HG02852 (cell line): ENCODE data around the gene GRAP2.
"Not testable (repeated sequence)": the region's sequence is repeated elsewhere in the genome, so short reads cannot be mapped to it uniquely, and the experiment has no call there.

ENCODE experiments used
- ATAC-seq: cut with Tn5 transposase; IDR thresholded peaks from one replicate; pipeline ENCODE4 v1.9.1; 2021; ENCODE audit warnings: mild to moderate bottlenecking, moderate library complexity; ENCODE audit not compliant: unreplicated experiment

Gene GRAP2

GRCh38 chr22:39900306-39901227 lies at the start of gene GRAP2:
GRAP2 (plus strand) TSS chr22:39901084; CDS start chr22:39947107, 46,023 bp downstream.
- no peak for ATAC-seq

DNA sequence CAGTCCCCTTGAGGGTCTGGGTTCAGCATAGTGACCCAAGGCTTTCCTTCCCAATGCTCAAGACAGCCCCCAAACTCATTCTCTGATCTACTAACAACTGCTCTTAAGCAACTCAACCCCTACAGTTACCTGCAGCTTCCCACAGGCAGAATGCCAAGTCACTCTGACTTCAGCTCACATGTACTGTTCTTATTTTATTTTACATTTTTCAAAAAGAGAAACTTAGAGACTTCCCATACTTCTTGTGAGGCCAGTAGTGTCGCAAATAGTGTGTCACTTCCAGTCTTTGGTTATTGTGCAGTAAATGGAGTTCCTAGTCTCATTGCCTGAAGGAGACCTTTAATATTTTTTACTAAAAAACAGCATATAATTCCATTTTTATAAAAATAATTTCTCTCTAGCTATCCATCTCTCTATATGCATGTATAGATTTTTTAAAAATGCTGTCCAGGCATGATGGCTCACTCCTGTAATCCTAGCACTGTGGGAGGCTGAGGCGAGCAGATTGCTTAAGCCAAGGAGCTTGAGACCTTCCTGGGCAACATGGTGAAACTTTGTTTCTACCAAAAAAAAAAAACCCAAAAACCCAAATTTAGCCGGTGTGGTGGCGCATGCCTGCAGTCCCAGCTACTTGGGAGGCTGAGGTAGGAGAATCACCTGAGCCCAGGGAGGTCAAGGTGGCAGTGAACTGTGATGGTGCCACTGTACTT lies 49.1 kb upstream of the GRAP2 start:
- ATAC-seq, result no peak

DNA sequence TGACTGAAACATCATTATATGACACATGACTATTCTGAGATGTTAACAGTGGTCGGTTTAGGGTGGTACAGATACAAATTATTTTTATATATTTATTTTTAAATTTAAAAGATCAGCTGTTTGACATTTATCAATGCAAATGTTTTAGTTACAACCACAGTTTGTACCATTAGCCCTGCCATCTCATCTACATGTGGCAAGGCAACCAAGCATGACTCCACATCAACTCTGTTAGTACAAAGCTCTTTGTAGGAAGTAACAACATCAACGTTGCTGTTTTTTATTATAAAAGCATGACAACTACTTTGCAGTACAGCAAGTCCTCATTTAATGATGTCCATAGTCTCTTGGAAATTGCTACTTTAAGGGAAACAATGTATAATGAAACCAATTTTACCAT lies 48.1 kb upstream of the GRAP2 start:
- no peak for ATAC-seq

- no peak for ATAC-seq
Observed at GRCh38 chr22:39856588-39856987, 44.3 kb upstream of the GRAP2 start.

DNA sequence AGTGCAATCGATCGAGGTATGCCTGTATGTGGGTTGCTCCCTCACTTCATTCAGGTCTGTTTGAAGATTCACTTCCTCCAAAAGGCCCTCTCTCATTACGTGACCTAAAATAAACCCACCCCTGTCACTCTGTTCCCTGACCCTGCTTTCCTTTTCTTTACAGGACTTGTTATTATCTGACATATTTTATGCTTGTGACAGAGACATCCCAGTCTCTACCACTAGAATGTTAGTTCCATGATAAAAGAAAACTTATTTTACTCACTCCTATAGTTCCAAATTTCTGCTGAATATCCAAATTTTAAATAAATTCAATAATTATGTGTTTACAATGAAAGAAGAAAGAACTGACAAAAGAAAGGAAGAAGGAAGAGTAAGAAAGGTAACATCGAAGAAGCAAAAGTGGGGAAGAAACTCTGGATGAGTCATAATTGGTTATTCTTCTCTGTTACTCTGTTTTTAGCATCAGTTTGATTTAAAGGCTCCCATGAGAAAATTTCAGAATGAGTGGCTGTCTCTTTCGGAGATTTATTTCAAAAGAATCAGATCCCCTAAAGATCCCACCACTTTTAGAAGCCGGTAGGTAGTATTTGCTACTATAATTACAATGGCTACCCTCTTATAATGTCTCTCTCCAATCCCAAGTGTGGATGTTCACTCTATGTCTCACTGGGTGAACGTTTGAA lies 40.8 kb upstream of the GRAP2 start:
- ATAC-seq, result no peak

DNA sequence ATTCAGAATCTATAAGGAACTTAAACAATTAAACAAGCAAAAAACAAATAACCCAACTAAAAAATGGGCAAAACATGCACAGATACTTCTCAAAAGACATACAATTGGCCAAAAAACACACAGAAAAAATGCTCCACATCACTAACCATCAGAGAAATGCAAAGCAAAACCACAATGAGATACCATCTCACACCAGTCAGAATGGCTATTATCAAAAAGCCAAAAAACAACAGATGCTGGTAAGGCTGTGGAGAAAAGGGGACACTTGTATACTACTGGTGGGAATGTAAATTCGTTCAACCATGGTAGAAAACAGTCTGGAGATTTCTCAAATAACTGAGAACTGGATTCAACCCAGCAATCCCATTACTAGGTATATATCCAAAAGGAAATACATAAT lies 32.1 kb upstream of the GRAP2 start:
- ATAC-seq, result no peak

DNA sequence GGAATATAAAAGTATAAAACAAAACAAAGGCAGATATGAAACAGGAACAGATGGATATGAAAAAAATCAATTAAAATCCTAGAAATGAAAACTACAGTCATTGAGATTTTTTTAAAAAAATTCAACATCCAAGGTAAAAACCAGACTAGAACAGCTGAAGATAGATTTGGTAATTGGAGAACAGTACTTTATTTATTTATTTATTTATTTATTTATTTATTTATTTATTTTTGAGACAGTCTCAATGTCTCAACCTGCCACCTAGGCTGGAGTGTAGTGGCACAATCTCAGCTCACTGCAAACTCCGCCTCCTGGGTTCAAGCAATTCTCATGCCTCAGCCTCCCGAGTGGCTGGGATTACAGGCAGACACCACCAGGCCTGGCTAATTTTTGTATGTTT lies 31.1 kb upstream of the GRAP2 start:
- ATAC-seq, result not testable (repeated sequence)

- ATAC-seq, result no peak
Observed at GRCh38 chr22:39871008-39871798, 29.7 kb upstream of the GRAP2 start.

GRCh38 chr22:39872548-39872947 lies 28.3 kb upstream of the GRAP2 start:
- no peak for ATAC-seq

GRCh38 chr22:39873965-39874364 lies 26.9 kb upstream of the GRAP2 start:
- no peak for ATAC-seq

DNA sequence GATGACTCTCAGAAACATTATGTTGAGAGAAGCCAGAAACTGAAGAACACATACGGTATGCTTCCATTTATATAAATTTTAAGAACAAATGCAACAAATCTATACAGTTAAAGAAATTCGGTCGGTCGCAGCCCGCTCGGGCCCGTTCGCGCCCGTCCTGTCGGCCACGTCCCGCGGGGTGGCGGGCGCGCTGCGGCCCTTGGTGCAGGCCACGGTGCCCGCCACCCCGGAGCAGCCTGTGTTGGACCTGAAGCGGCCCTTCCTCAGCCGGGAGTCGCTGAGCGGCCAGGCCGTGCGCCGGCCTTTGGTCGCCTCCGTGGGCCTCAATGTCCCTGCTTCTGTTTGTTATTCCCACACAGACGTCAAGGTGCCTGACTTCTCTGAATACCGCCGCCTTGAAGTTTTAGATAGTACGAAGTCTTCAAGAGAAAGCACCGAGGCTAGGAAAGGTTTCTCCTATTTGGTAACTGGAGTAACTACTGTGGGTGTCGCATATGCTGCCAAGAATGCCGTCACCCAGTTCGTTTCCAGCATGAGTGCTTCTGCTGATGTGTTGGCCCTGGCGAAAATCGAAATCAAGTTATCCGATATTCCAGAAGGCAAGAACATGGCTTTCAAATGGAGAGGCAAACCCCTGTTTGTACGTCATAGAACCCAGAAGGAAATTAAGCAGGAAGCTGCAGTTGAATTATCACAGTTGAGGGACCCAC lies 25.6 kb upstream of the GRAP2 start:
- ATAC-seq, result not testable (repeated sequence)

DNA sequence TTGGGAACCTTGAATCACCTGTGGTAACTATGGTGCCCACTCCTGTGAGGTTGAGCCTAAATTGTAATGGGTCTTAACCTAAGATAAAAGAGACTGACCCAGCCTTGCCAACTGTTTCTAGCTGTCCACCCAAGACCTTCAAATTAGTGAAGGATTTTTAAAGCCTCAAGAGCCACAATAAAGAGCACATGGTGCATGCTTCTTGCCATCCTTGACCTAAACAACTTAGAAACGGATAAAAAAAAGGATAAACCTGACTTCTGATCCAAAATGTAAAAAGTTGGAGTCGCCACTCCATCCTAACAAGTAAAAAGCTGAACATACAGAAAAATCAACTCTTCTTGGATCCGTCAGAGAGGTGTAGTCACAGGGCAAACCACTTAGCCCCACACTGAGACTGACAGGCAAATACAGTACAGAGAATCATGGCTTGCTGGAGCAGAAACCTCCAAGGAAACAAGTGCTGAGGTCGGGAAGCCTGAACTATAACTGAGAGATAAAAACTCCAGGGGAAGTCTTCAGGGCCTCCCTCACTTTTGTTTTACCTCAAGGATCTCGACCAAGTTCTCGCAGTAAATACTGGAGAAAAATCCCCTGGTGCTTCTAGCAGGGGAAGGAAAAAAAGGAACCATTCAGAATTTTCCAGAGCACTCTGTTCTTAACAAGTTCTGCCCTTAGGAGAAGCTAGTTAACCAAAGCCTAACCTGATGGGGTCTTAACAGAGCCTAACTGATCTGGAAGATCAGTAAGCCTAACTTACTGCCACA lies 23.6 kb upstream of the GRAP2 start:
- ATAC-seq, result no peak

DNA sequence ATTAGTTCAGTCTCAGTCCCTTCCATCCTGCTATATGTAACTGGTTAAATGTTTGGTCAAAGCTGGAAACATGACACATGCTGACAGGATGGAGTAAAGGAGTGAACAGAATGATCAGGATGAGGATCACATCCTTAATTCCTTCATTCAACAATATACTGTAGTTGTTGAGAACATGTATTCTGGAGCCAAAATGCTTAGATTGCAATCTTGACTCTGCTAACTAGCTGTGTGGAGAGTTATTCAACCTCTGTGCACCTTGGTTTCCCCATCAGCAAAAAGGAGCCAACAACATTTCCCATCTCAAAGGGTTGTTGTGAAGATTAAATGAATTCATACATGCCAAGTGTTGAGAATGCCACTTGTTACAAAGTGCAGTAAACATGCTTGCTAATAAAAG lies 20.2 kb upstream of the GRAP2 start:
- no peak for ATAC-seq

DNA sequence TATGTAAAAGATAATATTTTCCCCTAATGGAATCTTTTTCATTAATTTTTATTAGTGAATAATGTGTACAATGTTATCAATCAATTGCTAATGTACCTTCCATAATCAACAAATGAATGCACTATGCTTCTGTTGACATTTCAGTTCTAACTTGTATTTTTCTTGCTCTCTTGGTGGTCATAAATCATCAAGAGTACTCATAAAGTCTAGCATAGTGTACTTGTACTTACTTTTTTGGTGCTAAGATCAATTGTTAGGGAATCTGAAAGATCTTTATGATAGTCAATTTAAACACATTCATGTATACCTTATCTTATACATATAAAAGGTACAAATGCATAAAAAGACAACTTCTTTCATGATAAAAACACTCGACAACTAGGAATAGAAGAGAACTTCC lies 17.8 kb upstream of the GRAP2 start:
- ATAC-seq, result no peak

DNA sequence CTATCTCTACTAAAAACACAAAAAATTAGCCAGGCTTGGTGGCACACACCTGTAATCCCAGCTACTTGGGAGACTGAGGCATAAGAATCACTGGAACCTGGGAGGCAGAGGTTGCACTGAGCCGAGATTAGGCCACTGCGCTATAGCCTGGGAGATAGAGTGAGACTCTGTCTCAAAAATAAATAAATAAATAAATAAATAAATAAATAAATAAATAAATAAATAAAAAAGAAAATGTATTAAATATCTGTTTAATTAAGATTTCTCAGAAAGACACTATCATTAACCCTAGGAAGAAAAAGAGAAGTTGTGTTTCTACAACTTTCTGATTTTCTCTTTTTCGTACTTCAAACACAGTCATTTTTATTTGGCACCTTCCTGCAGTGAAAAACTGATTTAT lies 11.0 kb upstream of the GRAP2 start:
- not testable (repeated sequence) for ATAC-seq

DNA sequence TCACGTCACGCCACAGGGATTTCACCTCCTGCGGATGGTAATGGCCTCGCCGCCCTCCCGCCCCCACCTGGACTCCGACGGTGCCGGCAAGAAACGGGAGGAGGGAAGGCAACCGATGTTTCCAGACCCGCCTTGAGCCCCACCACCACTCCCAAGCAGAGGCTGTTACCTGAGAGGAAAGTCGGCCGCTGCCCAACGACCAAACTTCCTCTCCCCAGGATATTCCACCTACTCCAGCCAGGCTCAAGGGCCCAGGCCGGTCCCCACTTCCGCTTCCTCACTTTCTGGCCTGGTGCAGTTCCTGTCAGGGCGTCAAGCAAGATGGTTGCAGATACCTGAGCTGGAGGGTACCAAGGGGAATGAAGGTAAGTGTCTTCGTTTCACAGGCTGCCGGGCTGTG lies 7.4 kb upstream of the GRAP2 start, which contains the start of gene ENTHD1:
Gene ENTHD1, minus strand, starts transcription at position 235 of the 400 bp plus-strand sequence. CDS start 6,012 bp downstream, outside the sequence.
- no peak for ATAC-seq

GRCh38 chr22:39894554-39895092 lies 6.3 kb upstream of the GRAP2 start:
- ATAC-seq, result no peak

DNA sequence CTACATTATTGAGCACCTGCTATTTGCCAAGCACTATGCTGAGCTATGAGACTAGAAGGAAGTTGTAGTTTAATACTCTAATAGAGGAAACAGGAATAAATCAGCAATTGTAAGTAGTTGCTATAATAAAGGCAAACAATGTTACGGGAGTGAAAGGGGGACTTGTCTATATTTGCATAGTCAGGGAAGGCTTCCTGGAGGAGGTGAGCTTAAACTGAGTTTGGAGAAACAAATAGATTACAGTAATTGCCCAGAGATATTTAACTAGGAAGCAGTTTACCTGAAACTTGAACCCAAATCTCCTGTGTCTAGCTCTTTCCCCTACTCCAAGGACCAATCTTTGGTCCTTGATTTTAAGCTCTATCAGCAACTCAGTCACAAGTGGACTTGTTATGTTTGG lies 5.2 kb upstream of the GRAP2 start:
- ATAC-seq, result no peak
